Endodermal cell (in vitro differentiated cells): Measurements from ENCODE around the gene PTEN. TPM values are rescaled to one million over a fixed set of nuclear protein-coding genes. Genes with fewer than 3 reads are reported as not detected.

ENCODE experiments used
- DNase-seq: peaks from one replicate; pipeline ENCODE4 v3.0.0-alpha.2; 2017
- H3K27ac ChIP-seq: 2 replicates; pipeline ENCODE4 v1.5.1; 2013; ENCODE audit warnings: mild to moderate bottlenecking, low read depth, low read length, moderate library complexity
- H3K27me3 ChIP-seq: 2 replicates; pipeline ENCODE4 v1.6.1; 2013; ENCODE audit warnings: mild to moderate bottlenecking, low read length, moderate library complexity; ENCODE audit not compliant: insufficient read depth, control insufficient read depth, poor library complexity, severe bottlenecking
- H3K36me3 ChIP-seq: 2 replicates; pipeline ENCODE4 v1.7.0; 2013; ENCODE audit warnings: mild to moderate bottlenecking, low read length, moderate library complexity; ENCODE audit not compliant: control insufficient read depth, insufficient read depth
- H3K4me1 ChIP-seq: one replicate; pipeline ENCODE4 v1.7.0; 2013; ENCODE audit warnings: low read length; ENCODE audit not compliant: control insufficient read depth, insufficient read depth
- H3K4me3 ChIP-seq: 2 replicates; pipeline ENCODE4 v1.5.1; 2013; ENCODE audit warnings: mild to moderate bottlenecking, low read length, moderate library complexity
- H3K9ac ChIP-seq: 2 replicates; pipeline ENCODE4 v1.6.1; 2013; ENCODE audit warnings: mild to moderate bottlenecking, low read length, moderate library complexity; ENCODE audit not compliant: poor library complexity, severe bottlenecking; ENCODE audit errors: extremely low read depth
- H3K9me3 ChIP-seq: 2 replicates; pipeline ENCODE4 v1.6.1; 2013; ENCODE audit warnings: mild to moderate bottlenecking, low read length, moderate library complexity; ENCODE audit not compliant: control insufficient read depth
- H3K27ac Mint-ChIP-seq: 2 replicates; pipeline ENCODE4 v1.8.0; 2020; ENCODE audit warnings: mixed read lengths
- H3K27me3 Mint-ChIP-seq: 2 replicates; pipeline ENCODE4 v1.8.0; 2021; ENCODE audit warnings: mild to moderate bottlenecking, mixed read lengths; ENCODE audit not compliant: insufficient read depth
- H3K36me3 Mint-ChIP-seq: 2 replicates; pipeline ENCODE4 v1.8.0; 2020; ENCODE audit warnings: low read depth, mixed read lengths
- H3K4me1 Mint-ChIP-seq: 2 replicates; pipeline ENCODE4 v1.8.0; 2020; ENCODE audit warnings: mixed read lengths
- H3K4me3 Mint-ChIP-seq: 2 replicates; pipeline ENCODE4 v1.8.0; 2020; ENCODE audit warnings: mild to moderate bottlenecking, moderate library complexity, mixed read lengths
- H3K9me3 Mint-ChIP-seq: 2 replicates; pipeline ENCODE4 v1.8.0; 2020; ENCODE audit warnings: mild to moderate bottlenecking, mixed read lengths
- CTCF ChIP-seq: fragments of 200-600 bp; sonication (generic); conservative IDR thresholded peaks from 2 replicates; pipeline ENCODE4 v1.5.0; 2021; ENCODE audit warnings: antibody characterized with exemption, mild to moderate bottlenecking
- WGBS, 2 experiments: methylation state at CpG; one replicate each; pipeline versions ENCODE4 v1.1.5 to v1.1.7; 2013; ENCODE audit warnings: missing lambda C conversion rate in 2 of 2, mixed read lengths in 1 of 2; ENCODE audit not compliant: insufficient coverage in 1 of 2, insufficient read length in 1 of 2; 5-methylcytosine and 5-hydroxymethylcytosine counted together
- total RNA-seq, 2 donors: library from RNA; stranded (reverse); fragmentation: NEBNext Ultra II Directional in 1 of 2; extraction: Animal tissue kit (Norgen Biotek cat#: 25700) in 1 of 2; gene quantifications; 2 replicates in 1 of 2; 3 replicates in 1 of 2; pipeline ENCODE4 v1.2.1, GENCODE V29; 2021

The PTEN gene
- total RNA-seq, 2 donors from 2014 or later = 41.7 to 45.0 TPM

GRCh38 chr10:87927091-87927490 is 63.7 kb downstream of the PTEN start:
- Histone ChIP-seq H3K4me3 (no peak overlapping the region), H3K9me3 (no peaks in the 10 kb centered on the region), H3K9ac (no peak overlapping the region), H3K4me1 (peaks cover 2% of the 10 kb centered on the region), H3K27me3 (no peaks in the 10 kb centered on the region), H3K36me3 (peaks cover 16% of the 10 kb centered on the region), H3K27ac (no peak overlapping the region)
- no peak for TF ChIP-seq CTCF
- H3K36me3 Mint-ChIP-seq = peaks cover 26% of the 10 kb centered on the region
- no peaks in the 10 kb centered on the region for H3K9me3 Mint-ChIP-seq
- 92 to 100% methylated on average over 1 to 2 of the region's 2 CpGs for WGBS, 2 experiments
- no peak overlapping the region for H3K4me3 Mint-ChIP-seq
- no peak for DNase-seq
- H3K27me3 Mint-ChIP-seq = no peaks in the 10 kb centered on the region
- peaks cover 31% of the 10 kb centered on the region for H3K4me1 Mint-ChIP-seq
- peak overlapping the region; percentile 0 for H3K27ac Mint-ChIP-seq

GRCh38 chr10:87928996-87929395 is 65.6 kb downstream of the PTEN start:
- TF ChIP-seq CTCF = no peak
- Histone ChIP-seq H3K4me1 (peaks cover 2% of the 10 kb centered on the region), H3K27me3 (no peaks in the 10 kb centered on the region), H3K9me3 (no peaks in the 10 kb centered on the region), H3K27ac (no peak overlapping the region), H3K36me3 (peaks cover 26% of the 10 kb centered on the region), H3K9ac (no peak overlapping the region), H3K4me3 (no peak overlapping the region)
- WGBS, 2 experiments = 82% methylated on average over 2 of the region's 3 CpGs; no CpG with 5 or more reads in 1 of the 2 experiments
- Mint-ChIP-seq H3K27ac (no peak overlapping the region), H3K27me3 (no peaks in the 10 kb centered on the region), H3K9me3 (no peaks in the 10 kb centered on the region), H3K36me3 (peaks cover 17% of the 10 kb centered on the region), H3K4me3 (no peak overlapping the region), H3K4me1 (peaks cover 22% of the 10 kb centered on the region)
- no peak for DNase-seq

- H3K27ac ChIP-seq = no peak overlapping the region
- WGBS, 2 experiments = 71% methylated on average over 1 of the region's 1 CpG; no CpG with 5 or more reads in 1 of the 2 experiments
- H3K36me3 ChIP-seq = peaks cover 35% of the 10 kb centered on the region
- peaks cover 19% of the 10 kb centered on the region for H3K36me3 Mint-ChIP-seq
- H3K9me3 ChIP-seq = no peaks in the 10 kb centered on the region
- no peak for DNase-seq
- no peak overlapping the region for H3K4me3 Mint-ChIP-seq
- no peak overlapping the region for H3K4me3 ChIP-seq
- no peaks in the 10 kb centered on the region for H3K27me3 Mint-ChIP-seq
- no peak overlapping the region for H3K27ac Mint-ChIP-seq
- H3K4me1 Mint-ChIP-seq = peaks cover 22% of the 10 kb centered on the region
- no peak overlapping the region for H3K9ac ChIP-seq
- no peaks in the 10 kb centered on the region for H3K27me3 ChIP-seq
- no peak for TF ChIP-seq CTCF
- peaks cover 2% of the 10 kb centered on the region for H3K4me1 ChIP-seq
- H3K9me3 Mint-ChIP-seq = no peaks in the 10 kb centered on the region
These were observed 66.7 kb downstream of the PTEN start for GRCh38 chr10:87930141-87930540.
